IMR-90 (cell line): ENCODE measurements around the gene CXCL8. TPM values are rescaled to one million over a fixed set of nuclear protein-coding genes. Genes with fewer than 3 reads are reported as not detected.
A peak's percentile ranks its signal among the peaks of the same experiment; 100 is the strongest.

Experiments
- ATAC-seq: fragments of 200-7000 bp; cut with Tn5 transposase; 2 replicates; pipeline ENCODE4 v1.9.1; 2020; ENCODE audit warnings: low read depth, mild to moderate bottlenecking, moderate library complexity
- BruUV-seq: library from RNA; stranded (reverse); fragments of 400-500 nt; replicated peaks from 2 replicates; lab custom pipeline; 2021; lab: Mats Ljungman, UMichigan
- CTCF ChIA-PET: fragments of 300-600 bp; formaldehyde crosslinking; extraction: SDS; loops from one replicate; lab custom pipeline; 2021; ENCODE audit warnings: antibody characterized with exemption; lab: Yijun Ruan, JAX
- POLR2A ChIA-PET: fragments of 300-600 bp; sonication (Branson Sonifier 250); formaldehyde crosslinking; loops from one replicate; lab custom pipeline; 2022; ENCODE audit warnings: antibody characterized with exemption; ENCODE audit not compliant: unreplicated experiment; lab: Charles Lee
- DNase-seq: peaks from one replicate; pipeline ENCODE4 v3.0.0; 2013
- H2AFZ ChIP-seq: replicated peaks from 2 replicates; pipeline ENCODE3; 2013; ENCODE audit warnings: low read length, mild to moderate bottlenecking; ENCODE audit not compliant: poor library complexity
- H2AK5ac ChIP-seq: 2 replicates; pipeline ENCODE4 v1.6.1; 2013; ENCODE audit warnings: low read depth, low read length, inconsistent platforms
- H2AK9ac ChIP-seq: replicated peaks from 2 replicates; pipeline ENCODE3; 2013; ENCODE audit warnings: mild to moderate bottlenecking, low read depth, low read length, moderate library complexity; ENCODE audit not compliant: poor library complexity
- H2BK120ac ChIP-seq: 2 replicates; pipeline ENCODE4 v1.6.1; 2013; ENCODE audit warnings: low read depth, low read length, inconsistent platforms
- H2BK15ac ChIP-seq: 3 replicates; pipeline ENCODE4 v1.6.1; 2013; ENCODE audit warnings: low read depth, low read length, inconsistent platforms
- H2BK20ac ChIP-seq: 2 replicates; pipeline ENCODE4 v1.6.1; 2013; ENCODE audit warnings: low read depth, mild to moderate bottlenecking, inconsistent platforms, low read length, moderate library complexity
- H2BK5ac ChIP-seq: 2 replicates; pipeline ENCODE4 v1.6.1; 2013; ENCODE audit warnings: mild to moderate bottlenecking, low read depth, low read length, inconsistent platforms; ENCODE audit not compliant: poor library complexity, severe bottlenecking
- H3K14ac ChIP-seq: replicated peaks from 2 replicates; pipeline ENCODE4 v1.6.1; 2013; ENCODE audit warnings: low read depth, low read length, inconsistent platforms
- H3K18ac ChIP-seq: 2 replicates; pipeline ENCODE4 v1.6.1; 2013; ENCODE audit warnings: low read depth, low read length, control low read depth
- H3K23ac ChIP-seq: 2 replicates; pipeline ENCODE4 v1.6.1; 2013; ENCODE audit warnings: low read depth, low read length, inconsistent platforms
- H3K27ac ChIP-seq: 2 replicates; pipeline ENCODE4 v1.5.1; 2013; ENCODE audit warnings: mild to moderate bottlenecking, control low read depth, low read length; ENCODE audit not compliant: insufficient read depth
- H3K27me3 ChIP-seq: 2 replicates; pipeline ENCODE4 v1.6.1; 2013; ENCODE audit warnings: low read length; ENCODE audit not compliant: control insufficient read depth, insufficient read depth
- H3K36me3 ChIP-seq: 2 replicates; pipeline ENCODE4 v1.6.1; 2013; ENCODE audit warnings: low read length, mixed read lengths; ENCODE audit not compliant: control insufficient read depth, insufficient read depth
- H3K4ac ChIP-seq: 2 replicates; pipeline ENCODE4 v1.6.1; 2013; ENCODE audit warnings: low read depth, low read length, inconsistent platforms
- H3K4me1 ChIP-seq: 2 replicates; pipeline ENCODE4 v1.6.1; 2013; ENCODE audit warnings: low read length, mixed read lengths; ENCODE audit not compliant: control insufficient read depth, insufficient read depth
- H3K4me2 ChIP-seq: 2 replicates; pipeline ENCODE4 v1.6.1; 2013; ENCODE audit warnings: low read depth, mild to moderate bottlenecking, control low read depth, low read length, moderate library complexity
- H3K4me3 ChIP-seq: 2 replicates; pipeline ENCODE4 v1.5.1; 2013; ENCODE audit warnings: low read depth, mild to moderate bottlenecking, control low read depth, low read length, moderate library complexity; ENCODE audit not compliant: insufficient read depth
- H3K56ac ChIP-seq: 2 replicates; pipeline ENCODE4 v1.6.1; 2013; ENCODE audit warnings: low read length, inconsistent platforms; ENCODE audit not compliant: insufficient read depth; ENCODE audit errors: extremely low read depth
- H3K79me1 ChIP-seq, 2 experiments: 2 replicates each; pipeline ENCODE4 v1.6.1; 2013; ENCODE audit warnings: low read length in 2 of 2, inconsistent platforms in 1 of 2, low read depth in 1 of 2
- H3K9ac ChIP-seq: 2 replicates; pipeline ENCODE4 v1.6.1; 2013; ENCODE audit warnings: low read depth, low read length, control low read depth
- H3K9me1 ChIP-seq: 2 replicates; pipeline ENCODE4 v1.6.1; 2013; ENCODE audit warnings: low read length, inconsistent platforms; ENCODE audit not compliant: insufficient read depth
- H3K9me3 ChIP-seq: 2 replicates; pipeline ENCODE4 v1.6.1; 2013; ENCODE audit warnings: low read length; ENCODE audit not compliant: control insufficient read depth, insufficient read depth
- H4K20me1 ChIP-seq: 2 replicates; pipeline ENCODE4 v1.6.1; 2013; ENCODE audit warnings: low read length, inconsistent platforms; ENCODE audit not compliant: insufficient read depth
- H4K5ac ChIP-seq: 2 replicates; pipeline ENCODE4 v1.6.1; 2013; ENCODE audit warnings: mild to moderate bottlenecking, low read depth, low read length, control low read depth
- H4K8ac ChIP-seq, 2 experiments: 2 replicates each; pipeline ENCODE4 v1.6.1; 2013; ENCODE audit warnings: low read depth in 2 of 2, low read length in 2 of 2, control low read depth in 1 of 2, inconsistent platforms in 1 of 2
- H4K91ac ChIP-seq: 2 replicates; pipeline ENCODE4 v1.6.1; 2013; ENCODE audit warnings: low read depth, low read length, inconsistent platforms; ENCODE audit not compliant: insufficient read depth
- BHLHE40 ChIP-seq: fragments of 150-350 bp; IDR thresholded peaks from 2 replicates; pipeline ENCODE4 v1.6.1; 2016; ENCODE audit warnings: mild to moderate bottlenecking, low read depth, low read length
- CHD1 ChIP-seq: IDR thresholded peaks from 2 replicates; pipeline ENCODE4 v1.6.1; 2012; ENCODE audit warnings: low read depth, low read length, improper control_type of control experiment
- FOS ChIP-seq: fragments of 150-350 bp; IDR thresholded peaks from 2 replicates; pipeline ENCODE4 v1.6.1; 2016; ENCODE audit warnings: low read depth, low read length
- MAFK ChIP-seq: IDR thresholded peaks from 2 replicates; pipeline ENCODE4 v1.6.1; 2012; ENCODE audit warnings: low read depth, low read length, improper control_type of control experiment
- MAZ ChIP-seq: IDR thresholded peaks from 2 replicates; pipeline ENCODE4 v1.6.1; 2012; ENCODE audit warnings: low read depth, mild to moderate bottlenecking, low read length, improper control_type of control experiment, moderate library complexity, borderline replicate concordance
- RAD21 ChIP-seq: IDR thresholded peaks from 2 replicates; pipeline ENCODE4 v1.6.1; 2012; ENCODE audit warnings: low read length, improper control_type of control experiment
- RCOR1 ChIP-seq: IDR thresholded peaks from 2 replicates; pipeline ENCODE4 v1.6.1; 2012; ENCODE audit warnings: mild to moderate bottlenecking, low read length, improper control_type of control experiment; ENCODE audit not compliant: insufficient replicate concordance
- RFX5 ChIP-seq: IDR thresholded peaks from 2 replicates; pipeline ENCODE4 v1.8.0; 2012; ENCODE audit warnings: low read depth, mild to moderate bottlenecking, low read length, moderate library complexity
- SMC3 ChIP-seq: fragments of 150-350 bp; IDR thresholded peaks from 2 replicates; pipeline ENCODE4 v1.6.1; 2016; ENCODE audit warnings: low read depth, mild to moderate bottlenecking, antibody characterized with exemption, low read length, moderate library complexity
- WGBS, 2 experiments: methylation state at CpG; one replicate each; pipeline versions ENCODE4 v1.1.5 to v1.1.7; 2013; ENCODE audit warnings: missing lambda C conversion rate in 2 of 2; ENCODE audit not compliant: insufficient read length in 1 of 2; ENCODE audit errors: extremely low coverage in 2 of 2; 5-methylcytosine and 5-hydroxymethylcytosine counted together
- dilution Hi-C: fragments of 300-500 bp; cut with HindIII; formaldehyde crosslinking; loops from one replicate; pipeline ENCODE4 v1.14.3; 2018; ENCODE audit warnings: low sequenced_read_pairs; ENCODE audit not compliant: unreplicated experiment
- in situ Hi-C: fragments of 300-500 bp; cut with MboI; formaldehyde crosslinking; loops from 3 replicates; pipeline ENCODE4 v1.14.3; 2019; ENCODE audit warnings: low sequenced_read_pairs, inconsistent platforms, mixed read lengths
- intact Hi-C: fragments of 100-400 bp; cut with micrococcal nuclease; formaldehyde crosslinking; loops from 2 replicates; pipeline ENCODE4 v1.10.0; 2022
- polyA plus RNA-seq, 3 experiments: library from polyadenylated mRNA; depleted of rRNA; stranded (reverse); fragments of >200 nt; gene quantifications; 2 replicates each; pipeline ENCODE4 v1.2.3, GENCODE V29; 2012; ENCODE audit warnings: low replicate concordance in 1 of 3
- total RNA-seq: library from RNA; depleted of rRNA; stranded (reverse); fragments of >200 nt; gene quantifications from 2 replicates; pipeline ENCODE4 v1.2.3, GENCODE V29; 2012
- TF ChIP-seq, protein P1 (sequence below): fragments of 150-350 bp; IDR thresholded peaks from 2 replicates; pipeline ENCODE4 v1.6.1; 2017; ENCODE audit warnings: mild to moderate bottlenecking, antibody characterized with exemption, low read length, low read depth
- TF ChIP-seq, protein P2 (sequence below): conservative IDR thresholded peaks from 2 replicates; pipeline ENCODE4 v1.5.1; 2012; ENCODE audit warnings: mild to moderate bottlenecking, low read depth, low read length, improper control_type of control experiment

Gene CXCL8
- total and polyA plus RNA-seq, 2 of the 4 experiments (the other 2 are of a cell fraction) = 2.2 to 2.7 TPM

DNA sequence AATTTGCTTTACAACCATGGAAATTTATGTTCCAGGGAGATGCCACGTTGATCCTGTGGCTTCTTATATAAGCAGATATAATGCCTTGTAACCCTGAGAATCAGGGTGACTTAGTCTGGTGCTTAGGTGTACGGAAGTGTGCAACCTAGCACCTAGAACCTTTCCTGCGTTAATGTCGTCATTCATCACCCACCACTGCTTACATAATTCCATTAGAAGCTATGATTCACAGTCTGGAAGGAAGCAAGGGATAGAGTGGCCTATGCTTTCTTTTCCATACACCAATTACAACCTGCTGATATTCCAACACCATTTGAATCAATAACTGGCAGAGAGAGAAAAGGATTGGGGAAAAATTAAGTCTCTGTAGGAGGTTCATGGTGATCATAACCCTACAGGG lies 17.3 kb upstream of the CXCL8 start:
- H3K27ac ChIP-seq = no peak overlapping the region
- no peak overlapping the region for H2BK5ac ChIP-seq
- ATAC-seq (no peak), DNase-seq (no peak)
- H4K5ac ChIP-seq = no peak overlapping the region
- H3K4me1 ChIP-seq = peaks cover 6% of the 10 kb centered on the region
- peak overlapping the region; percentile 11; the same call in 1 of the 2 replicates for H2AK5ac ChIP-seq
- no peak overlapping the region for H2BK20ac ChIP-seq
- POLR2A ChIA-PET = no interaction called here
- WGBS, 2 experiments = no CpG with 5 or more reads among the region's 4 CpGs
- TF ChIP-seq MAFK (no peak), RCOR1 (no peak), RFX5 (no peak), RAD21 (no peak), SMC3 (no peak), CHD1 (no peak), FOS (no peak), MAZ (no peak), BHLHE40 (no peak)
- TF ChIP-seq, protein P1, sequence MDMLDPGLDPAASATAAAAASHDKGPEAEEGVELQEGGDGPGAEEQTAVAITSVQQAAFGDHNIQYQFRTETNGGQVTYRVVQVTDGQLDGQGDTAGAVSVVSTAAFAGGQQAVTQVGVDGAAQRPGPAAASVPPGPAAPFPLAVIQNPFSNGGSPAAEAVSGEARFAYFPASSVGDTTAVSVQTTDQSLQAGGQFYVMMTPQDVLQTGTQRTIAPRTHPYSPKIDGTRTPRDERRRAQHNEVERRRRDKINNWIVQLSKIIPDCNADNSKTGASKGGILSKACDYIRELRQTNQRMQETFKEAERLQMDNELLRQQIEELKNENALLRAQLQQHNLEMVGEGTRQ = no peak
- TF ChIP-seq, protein P2, sequence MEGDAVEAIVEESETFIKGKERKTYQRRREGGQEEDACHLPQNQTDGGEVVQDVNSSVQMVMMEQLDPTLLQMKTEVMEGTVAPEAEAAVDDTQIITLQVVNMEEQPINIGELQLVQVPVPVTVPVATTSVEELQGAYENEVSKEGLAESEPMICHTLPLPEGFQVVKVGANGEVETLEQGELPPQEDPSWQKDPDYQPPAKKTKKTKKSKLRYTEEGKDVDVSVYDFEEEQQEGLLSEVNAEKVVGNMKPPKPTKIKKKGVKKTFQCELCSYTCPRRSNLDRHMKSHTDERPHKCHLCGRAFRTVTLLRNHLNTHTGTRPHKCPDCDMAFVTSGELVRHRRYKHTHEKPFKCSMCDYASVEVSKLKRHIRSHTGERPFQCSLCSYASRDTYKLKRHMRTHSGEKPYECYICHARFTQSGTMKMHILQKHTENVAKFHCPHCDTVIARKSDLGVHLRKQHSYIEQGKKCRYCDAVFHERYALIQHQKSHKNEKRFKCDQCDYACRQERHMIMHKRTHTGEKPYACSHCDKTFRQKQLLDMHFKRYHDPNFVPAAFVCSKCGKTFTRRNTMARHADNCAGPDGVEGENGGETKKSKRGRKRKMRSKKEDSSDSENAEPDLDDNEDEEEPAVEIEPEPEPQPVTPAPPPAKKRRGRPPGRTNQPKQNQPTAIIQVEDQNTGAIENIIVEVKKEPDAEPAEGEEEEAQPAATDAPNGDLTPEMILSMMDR = no peak
- H3K36me3 ChIP-seq = no peaks in the 10 kb centered on the region
- intact Hi-C loops (loop anchor here (10.0 kb wide), 1 partner anchor 148 kb away; no protein-coding TSS in a partner anchor), dilution Hi-C loops (no loop called here), in situ Hi-C loops (loop anchor here (10.0 to 25.0 kb wide), 2 partner anchors 382 to 914 kb away; no protein-coding TSS in a partner anchor)
- no peak overlapping the region for H3K4me3 ChIP-seq
- CTCF ChIA-PET = no interaction called here
- H4K20me1 ChIP-seq = no peaks in the 10 kb centered on the region
- H3K18ac ChIP-seq = no peak overlapping the region
- no peak overlapping the region for H3K4me2 ChIP-seq
- H3K9ac ChIP-seq = no peak overlapping the region
- no peak overlapping the region for H4K8ac ChIP-seq
- no peak overlapping the region for H3K56ac ChIP-seq
- no peak overlapping the region for H3K23ac ChIP-seq
- no TSS peak for BruUV-seq
- no peak overlapping the region for H2AK9ac ChIP-seq
- no peak overlapping the region for H2BK120ac ChIP-seq
- no peaks in the 10 kb centered on the region for H3K79me1 ChIP-seq
- peaks cover 4% of the 10 kb centered on the region; the same call in 1 of the 2 replicates for H3K9me1 ChIP-seq
- H3K14ac ChIP-seq = no peak overlapping the region
- no peaks in the 10 kb centered on the region for H3K9me3 ChIP-seq
- no peak overlapping the region for H3K4ac ChIP-seq
- H2AFZ ChIP-seq = no peak overlapping the region
- no peaks in the 10 kb centered on the region for H3K27me3 ChIP-seq
- H4K91ac ChIP-seq = no peak overlapping the region
- H2BK15ac ChIP-seq = no peak overlapping the region
